ENCODE results near the gene EXOG.

DNA sequence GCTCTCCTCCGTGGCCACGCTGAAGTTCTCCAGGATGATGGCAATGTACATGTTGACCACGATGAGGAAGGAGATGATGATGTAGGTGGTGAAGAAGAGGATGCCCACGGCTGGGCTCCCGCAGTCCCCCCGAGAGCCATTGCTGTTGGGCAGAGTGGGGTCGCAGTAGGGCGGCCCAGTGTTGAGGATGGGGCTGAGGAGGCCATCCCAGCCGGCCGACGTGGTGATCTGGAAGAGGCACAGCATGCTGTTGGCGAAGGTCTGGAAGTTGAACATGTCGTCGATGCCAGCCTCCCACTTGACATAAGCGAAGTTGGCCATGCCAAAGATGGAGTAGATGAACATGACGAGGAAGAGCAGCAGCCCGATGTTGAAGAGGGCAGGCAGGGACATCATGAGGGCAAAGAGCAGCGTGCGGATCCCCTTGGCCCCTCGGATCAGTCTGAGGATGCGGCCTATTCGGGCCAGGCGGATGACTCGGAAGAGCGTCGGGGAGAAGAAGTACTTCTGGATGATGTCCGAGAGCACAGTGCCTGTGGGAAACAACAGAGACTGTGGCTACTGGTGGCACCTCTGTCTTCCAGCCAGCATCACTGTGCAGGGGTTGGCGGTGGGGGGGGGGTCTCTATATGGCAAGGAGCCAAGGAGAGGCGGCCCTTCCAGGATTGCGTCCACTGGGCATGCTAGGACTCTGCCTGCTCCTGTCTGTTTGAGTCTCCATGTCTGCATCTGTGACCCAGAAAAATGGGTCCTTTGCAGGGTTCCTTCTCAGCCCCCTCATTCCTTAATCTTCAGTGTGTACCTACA is 55.1 kb downstream of the EXOG start:
- TF ChIP-seq, protein P1, sequence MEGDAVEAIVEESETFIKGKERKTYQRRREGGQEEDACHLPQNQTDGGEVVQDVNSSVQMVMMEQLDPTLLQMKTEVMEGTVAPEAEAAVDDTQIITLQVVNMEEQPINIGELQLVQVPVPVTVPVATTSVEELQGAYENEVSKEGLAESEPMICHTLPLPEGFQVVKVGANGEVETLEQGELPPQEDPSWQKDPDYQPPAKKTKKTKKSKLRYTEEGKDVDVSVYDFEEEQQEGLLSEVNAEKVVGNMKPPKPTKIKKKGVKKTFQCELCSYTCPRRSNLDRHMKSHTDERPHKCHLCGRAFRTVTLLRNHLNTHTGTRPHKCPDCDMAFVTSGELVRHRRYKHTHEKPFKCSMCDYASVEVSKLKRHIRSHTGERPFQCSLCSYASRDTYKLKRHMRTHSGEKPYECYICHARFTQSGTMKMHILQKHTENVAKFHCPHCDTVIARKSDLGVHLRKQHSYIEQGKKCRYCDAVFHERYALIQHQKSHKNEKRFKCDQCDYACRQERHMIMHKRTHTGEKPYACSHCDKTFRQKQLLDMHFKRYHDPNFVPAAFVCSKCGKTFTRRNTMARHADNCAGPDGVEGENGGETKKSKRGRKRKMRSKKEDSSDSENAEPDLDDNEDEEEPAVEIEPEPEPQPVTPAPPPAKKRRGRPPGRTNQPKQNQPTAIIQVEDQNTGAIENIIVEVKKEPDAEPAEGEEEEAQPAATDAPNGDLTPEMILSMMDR (IDR thresholded peaks at IDR 0.05; ENCODE audit: low read depth, low read length, poor library complexity, severe bottlenecking) = no peak
- no peak for TF ChIP-seq EZH2phosphoT487 (IDR thresholded peaks at IDR 0.05; ENCODE audit: borderline replicate concordance, low read length)

Data from DOHH2 (cell line).